Activated CD4-positive, alpha-beta T cell treated with anti-CD3 and anti-CD28 coated beads for 24 hours (primary cell): ENCODE results near the gene AKAP13.
"Not testable (repeated sequence)": the region's sequence is repeated elsewhere in the genome, so short reads cannot be mapped to it uniquely, and the experiment has no call there.

ENCODE experiments used
- DNase-seq, 2 donors: peaks; one replicate each; pipeline ENCODE4 v3.0.0-alpha.2; 2020; ENCODE audit warnings: low read depth in 2 of 2

Gene AKAP13

GRCh38 chr15:85563328-85563727, 182.9 kb downstream of the AKAP13 start:
- DNase-seq: no peak

GRCh38 chr15:85563731-85564130, 183.3 kb downstream of the AKAP13 start:
- no peak for DNase-seq

- DNase-seq: no peak
Measured at GRCh38 chr15:85564686-85565085, 184.3 kb downstream of the AKAP13 start.

GRCh38 chr15:85568261-85568808, 187.9 kb downstream of the AKAP13 start:
- no peak for DNase-seq

- DNase-seq: no peak
Measured at GRCh38 chr15:85570336-85570735, 189.9 kb downstream of the AKAP13 start.

- no peak for DNase-seq
Measured at GRCh38 chr15:85571780-85572179, 191.4 kb downstream of the AKAP13 start.

- no peak for DNase-seq
Measured at GRCh38 chr15:85576392-85576791, 196.0 kb downstream of the AKAP13 start.

GRCh38 chr15:85578941-85579701, 198.7 kb downstream of the AKAP13 start:
- no peak for DNase-seq

- DNase-seq: no peak
Measured at GRCh38 chr15:85579957-85580694, 199.7 kb downstream of the AKAP13 start.

GRCh38 chr15:85580879-85581278, 200.5 kb downstream of the AKAP13 start:
- no peak for DNase-seq

GRCh38 chr15:85581495-85581894, 201.1 kb downstream of the AKAP13 start:
- no peak for DNase-seq

- peak in 1 of 2 donors; percentile 31 for DNase-seq
Measured at GRCh38 chr15:85582131-85583079, 202.0 kb downstream of the AKAP13 start.

GRCh38 chr15:85583442-85583841, 203.0 kb downstream of the AKAP13 start:
- DNase-seq: no peak

- no peak for DNase-seq
Measured at GRCh38 chr15:85583923-85584390, 203.6 kb downstream of the AKAP13 start.

GRCh38 chr15:85584872-85585271, 204.5 kb downstream of the AKAP13 start:
- DNase-seq: no peak

GRCh38 chr15:85586196-85586595, 205.8 kb downstream of the AKAP13 start:
- DNase-seq: not testable (repeated sequence)

- DNase-seq: no peak
Measured at GRCh38 chr15:85587707-85588411, 207.5 kb downstream of the AKAP13 start.

- no peak for DNase-seq
Measured at GRCh38 chr15:85588677-85589076, 208.3 kb downstream of the AKAP13 start.

- DNase-seq: no peak
Measured at GRCh38 chr15:85589851-85590250, 209.4 kb downstream of the AKAP13 start.

- DNase-seq: no peak
Measured at GRCh38 chr15:85591622-85592021, 211.2 kb downstream of the AKAP13 start.

- DNase-seq: no peak
Measured at GRCh38 chr15:85592148-85592547, 211.7 kb downstream of the AKAP13 start.
